Smooth muscle cell (in vitro differentiated cells): ENCODE results near the gene HOXA3. TPM values are rescaled to one million over a fixed set of nuclear protein-coding genes. Genes with fewer than 3 reads are reported as not detected.

ENCODE experiments used
- DNase-seq: peaks from one replicate; lab custom pipeline; 2025; ENCODE audit not compliant: unreplicated experiment; lab: John Stamatoyannopoulos, UW
- H2AFZ ChIP-seq: fragments of 200-600 bp; sonication (generic); 2 replicates; pipeline ENCODE4 v1.6.0; 2016; ENCODE audit warnings: antibody characterized with exemption, low read depth, mild to moderate bottlenecking
- H3F3A ChIP-seq: fragments of 200-600 bp; sonication (generic); 2 replicates; pipeline ENCODE4 v1.6.0; 2017; ENCODE audit warnings: antibody characterized with exemption, low read depth
- H3K27ac ChIP-seq: fragments of 200-600 bp; sonication (generic); 2 replicates; pipeline ENCODE4 v1.5.1; 2016; ENCODE audit warnings: low read depth, mild to moderate bottlenecking
- H3K27me3 ChIP-seq: fragments of 200-600 bp; sonication (generic); 2 replicates; pipeline ENCODE4 v1.6.1; 2016; ENCODE audit warnings: low read depth, mild to moderate bottlenecking
- H3K36me3 ChIP-seq: fragments of 200-600 bp; sonication (generic); 2 replicates; pipeline ENCODE4 v1.5.1; 2016; ENCODE audit warnings: low read depth
- H3K4me1 ChIP-seq: fragments of 200-600 bp; sonication (generic); 2 replicates; pipeline ENCODE4 v1.5.1; 2016; ENCODE audit warnings: low read depth
- H3K4me2 ChIP-seq: fragments of 200-600 bp; sonication (generic); 2 replicates; pipeline ENCODE4 v1.6.0; 2016; ENCODE audit warnings: mild to moderate bottlenecking
- H3K4me3 ChIP-seq: fragments of 200-600 bp; sonication (generic); 2 replicates; pipeline ENCODE4 v1.5.1; 2016; ENCODE audit warnings: mild to moderate bottlenecking
- H3K79me2 ChIP-seq: fragments of 200-600 bp; sonication (generic); 2 replicates; pipeline ENCODE4 v1.6.0; 2016; ENCODE audit warnings: low read depth, mild to moderate bottlenecking
- H3K9ac ChIP-seq: fragments of 200-600 bp; sonication (generic); 2 replicates; pipeline ENCODE4 v1.6.0; 2016; ENCODE audit warnings: low read depth
- H3K9me3 ChIP-seq: fragments of 200-600 bp; sonication (generic); replicated peaks from 2 replicates; pipeline ENCODE4 v1.5.1; 2016; ENCODE audit warnings: low read depth
- H4K20me1 ChIP-seq: fragments of 200-600 bp; sonication (generic); 2 replicates; pipeline ENCODE4 v1.6.0; 2016; ENCODE audit warnings: low read depth
- WGBS: methylation state at CpG from one replicate; pipeline ENCODE4 v1.1.7; 2016; ENCODE audit warnings: low lambda C conversion rate; 5-methylcytosine and 5-hydroxymethylcytosine counted together
- polyA plus RNA-seq: library from polyadenylated mRNA; unstranded; fragments of >200 nt; fragmentation: Nextera tagmentation; extraction: Ambion mirVana; gene quantifications from 2 replicates; pipeline ENCODE4 v1.2.1, GENCODE V29; 2016
- total RNA-seq: library from RNA; depleted of rRNA; stranded (reverse); fragments of >200 nt; gene quantifications from 2 replicates; pipeline ENCODE4 v1.2.3, GENCODE V29; 2014
- TF ChIP-seq, protein P1 (sequence below): fragments of 200-600 bp; sonication (generic); IDR thresholded peaks from 2 replicates; pipeline ENCODE4 v1.5.1; 2017; ENCODE audit warnings: borderline replicate concordance, mild to moderate bottlenecking, antibody characterized with exemption; ENCODE audit not compliant: insufficient read depth, poor library complexity, severe bottlenecking

The HOXA3 gene
- total and polyA plus RNA-seq, 2 experiments from 2014 or later = 0.13 to 0.31 TPM

DNA sequence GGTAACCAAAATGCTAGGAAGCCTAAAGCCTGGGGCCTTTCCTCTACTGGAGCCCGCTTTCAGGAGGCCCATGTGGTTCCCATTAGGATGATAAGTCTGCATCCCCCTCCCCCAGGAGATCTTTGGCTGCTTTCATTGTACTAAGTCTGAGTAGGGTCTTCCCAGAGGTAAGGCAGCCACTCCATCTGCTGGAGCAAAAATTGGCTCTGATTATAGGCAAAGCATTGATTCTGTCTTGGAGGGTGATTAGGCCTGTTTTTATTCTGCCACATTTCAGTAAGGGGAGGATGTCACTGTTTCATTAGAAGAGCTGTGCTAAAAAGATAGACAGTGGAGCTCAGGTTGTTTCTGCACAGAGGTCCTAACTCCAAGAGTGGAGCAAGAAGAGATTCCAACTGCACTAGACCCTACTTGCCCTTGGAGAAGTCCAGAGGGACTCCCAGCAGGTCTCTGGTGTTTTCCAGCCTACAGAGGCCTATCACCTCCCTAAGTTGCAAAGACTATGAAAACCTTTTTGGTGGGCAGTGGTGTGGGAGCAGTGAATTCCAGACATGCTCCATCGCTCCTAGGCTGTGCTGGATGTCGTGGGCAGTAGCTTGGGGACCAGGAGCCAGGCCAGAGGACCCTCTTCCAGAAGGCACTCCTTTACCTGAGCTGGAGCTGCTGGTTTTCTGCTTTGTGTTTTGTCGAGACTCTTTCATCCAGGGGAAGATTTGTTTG lies 42.8 kb downstream of the HOXA3 start:
- WGBS = 78% methylated on average over 4 of the region's 4 CpGs
- Histone ChIP-seq H3K9ac (no peak overlapping the region), H3K4me2 (no peak overlapping the region), H3K36me3 (no peaks in the 10 kb centered on the region), H3K79me2 (no peaks in the 10 kb centered on the region), H2AFZ (no peak overlapping the region), H3K27ac (no peak overlapping the region), H3K27me3 (peaks cover 100% of the 10 kb centered on the region), H4K20me1 (peaks cover 12% of the 10 kb centered on the region), H3K4me3 (no peak overlapping the region), H3K9me3 (no peaks in the 10 kb centered on the region), H3K4me1 (peaks cover 11% of the 10 kb centered on the region), H3F3A (no peaks in the 10 kb centered on the region)
- TF ChIP-seq, protein P1, sequence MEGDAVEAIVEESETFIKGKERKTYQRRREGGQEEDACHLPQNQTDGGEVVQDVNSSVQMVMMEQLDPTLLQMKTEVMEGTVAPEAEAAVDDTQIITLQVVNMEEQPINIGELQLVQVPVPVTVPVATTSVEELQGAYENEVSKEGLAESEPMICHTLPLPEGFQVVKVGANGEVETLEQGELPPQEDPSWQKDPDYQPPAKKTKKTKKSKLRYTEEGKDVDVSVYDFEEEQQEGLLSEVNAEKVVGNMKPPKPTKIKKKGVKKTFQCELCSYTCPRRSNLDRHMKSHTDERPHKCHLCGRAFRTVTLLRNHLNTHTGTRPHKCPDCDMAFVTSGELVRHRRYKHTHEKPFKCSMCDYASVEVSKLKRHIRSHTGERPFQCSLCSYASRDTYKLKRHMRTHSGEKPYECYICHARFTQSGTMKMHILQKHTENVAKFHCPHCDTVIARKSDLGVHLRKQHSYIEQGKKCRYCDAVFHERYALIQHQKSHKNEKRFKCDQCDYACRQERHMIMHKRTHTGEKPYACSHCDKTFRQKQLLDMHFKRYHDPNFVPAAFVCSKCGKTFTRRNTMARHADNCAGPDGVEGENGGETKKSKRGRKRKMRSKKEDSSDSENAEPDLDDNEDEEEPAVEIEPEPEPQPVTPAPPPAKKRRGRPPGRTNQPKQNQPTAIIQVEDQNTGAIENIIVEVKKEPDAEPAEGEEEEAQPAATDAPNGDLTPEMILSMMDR = no peak
- no peak for DNase-seq

DNA sequence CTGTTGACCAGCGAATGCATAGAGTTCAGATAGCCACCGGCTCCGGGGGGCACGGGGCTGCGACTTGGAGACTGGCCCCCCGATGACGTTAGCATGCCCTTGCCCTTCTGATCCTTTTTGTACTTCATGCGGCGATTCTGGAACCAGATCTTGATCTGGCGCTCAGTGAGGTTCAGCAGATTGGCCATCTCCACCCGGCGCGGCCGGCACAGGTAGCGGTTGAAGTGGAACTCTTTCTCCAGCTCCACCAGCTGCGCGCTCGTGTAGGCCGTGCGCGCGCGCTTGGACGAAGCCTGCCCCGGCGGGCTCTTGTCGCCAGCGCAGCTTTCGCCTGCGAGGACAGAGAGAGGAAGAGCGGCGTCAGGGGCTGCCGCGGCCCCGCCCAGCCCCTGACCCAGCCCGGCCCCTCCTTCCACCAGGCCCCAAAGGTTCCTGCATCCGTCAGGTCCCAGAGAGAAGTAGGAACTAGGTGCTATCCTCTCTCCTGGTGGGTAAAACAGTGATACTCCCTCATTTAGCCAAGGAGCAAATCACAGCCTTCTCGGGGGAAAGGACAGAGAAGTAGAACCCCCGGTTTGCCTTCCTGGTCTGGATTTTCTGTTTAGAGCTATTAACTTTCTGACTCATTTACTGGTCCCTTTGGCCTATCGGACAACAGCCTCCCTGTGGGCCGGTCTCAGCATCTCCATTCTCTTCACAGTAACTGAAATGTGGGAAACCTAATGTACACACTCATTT lies 43.8 kb downstream of the HOXA3 start:
- DNase-seq = no peak
- TF ChIP-seq, protein P1 = no peak
- 2% methylated on average over 36 of the region's 41 CpGs for WGBS
- Histone ChIP-seq H3K27me3 (peaks cover 100% of the 10 kb centered on the region), H3K4me2 (peak overlapping the region; percentile 75), H4K20me1 (peaks cover 12% of the 10 kb centered on the region), H3K4me3 (peak overlapping the region; percentile 10), H3K27ac (no peak overlapping the region), H3K9ac (no peak overlapping the region), H3K36me3 (no peaks in the 10 kb centered on the region), H2AFZ (no peak overlapping the region), H3F3A (no peaks in the 10 kb centered on the region), H3K9me3 (no peaks in the 10 kb centered on the region), H3K4me1 (peaks cover 11% of the 10 kb centered on the region), H3K79me2 (no peaks in the 10 kb centered on the region)

DNA sequence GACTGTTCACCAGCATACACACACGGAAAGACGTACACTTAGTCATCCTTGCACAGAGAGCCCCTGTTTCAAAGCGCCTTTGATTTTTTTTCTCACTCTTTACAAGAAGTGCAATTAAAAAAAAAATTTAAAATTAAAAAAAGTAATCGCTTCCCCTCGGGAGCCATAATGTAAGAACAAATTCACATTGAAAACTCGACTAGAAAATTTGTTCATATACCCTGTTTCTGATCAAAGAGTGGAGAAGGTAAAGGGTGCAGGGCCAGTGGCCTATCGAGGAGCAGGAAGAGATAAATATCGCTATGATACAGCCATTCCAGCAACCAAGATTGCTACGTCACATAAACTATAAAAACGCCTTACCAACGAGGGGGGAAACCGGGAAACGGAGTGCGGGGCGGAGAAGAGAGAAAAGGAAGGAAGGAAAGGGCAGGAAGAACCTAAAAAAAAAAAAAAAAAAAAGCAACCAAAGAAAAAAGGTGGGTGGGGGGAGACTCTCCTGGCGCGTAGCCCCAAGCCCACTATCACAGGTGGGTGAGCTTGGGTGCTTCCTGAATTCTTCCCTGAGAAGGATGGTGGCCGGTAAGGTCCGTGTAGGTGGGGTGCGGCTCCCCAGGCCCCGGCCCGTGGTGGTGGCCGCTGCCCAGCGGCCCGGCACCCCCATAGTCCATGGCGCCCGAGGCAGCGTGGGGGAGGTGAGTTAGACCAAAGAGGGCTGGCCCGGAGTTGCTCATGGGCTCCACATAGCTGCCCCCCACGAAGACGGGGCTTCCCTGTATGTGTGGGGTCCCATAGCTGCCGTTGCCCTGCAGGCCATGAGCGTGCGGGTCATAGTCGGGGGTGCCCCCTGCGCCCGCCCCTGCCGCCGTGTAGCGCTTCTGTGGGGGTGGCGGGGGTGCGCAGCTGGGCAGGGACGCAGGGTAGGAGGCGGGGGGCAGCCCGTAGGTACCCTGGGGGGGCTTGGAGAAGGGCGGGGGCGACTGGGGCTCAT lies 44.7 kb downstream of the HOXA3 start:
- Histone ChIP-seq H3K27me3 (peaks cover 100% of the 10 kb centered on the region), H4K20me1 (peaks cover 12% of the 10 kb centered on the region), H2AFZ (no peak overlapping the region), H3F3A (no peaks in the 10 kb centered on the region), H3K9ac (no peak overlapping the region), H3K4me1 (peaks cover 11% of the 10 kb centered on the region), H3K4me2 (peak overlapping the region; percentile 75), H3K36me3 (no peaks in the 10 kb centered on the region), H3K27ac (no peak overlapping the region), H3K4me3 (no peak overlapping the region), H3K79me2 (no peaks in the 10 kb centered on the region), H3K9me3 (no peaks in the 10 kb centered on the region)
- TF ChIP-seq, protein P1 = no peak
- 12% methylated on average over 31 of the region's 47 CpGs for WGBS
- no peak for DNase-seq
